DMS153 (cell line): ENCODE data around the gene ELOVL5.

Experiments used
- DNase-seq: peaks from one replicate; lab custom pipeline; 2025; lab: John Stamatoyannopoulos, UW

ELOVL5 gene

GRCh38 chr6:53269827-53270226 is 78.9 kb downstream of the ELOVL5 start:
- DNase-seq = no peak

DNA sequence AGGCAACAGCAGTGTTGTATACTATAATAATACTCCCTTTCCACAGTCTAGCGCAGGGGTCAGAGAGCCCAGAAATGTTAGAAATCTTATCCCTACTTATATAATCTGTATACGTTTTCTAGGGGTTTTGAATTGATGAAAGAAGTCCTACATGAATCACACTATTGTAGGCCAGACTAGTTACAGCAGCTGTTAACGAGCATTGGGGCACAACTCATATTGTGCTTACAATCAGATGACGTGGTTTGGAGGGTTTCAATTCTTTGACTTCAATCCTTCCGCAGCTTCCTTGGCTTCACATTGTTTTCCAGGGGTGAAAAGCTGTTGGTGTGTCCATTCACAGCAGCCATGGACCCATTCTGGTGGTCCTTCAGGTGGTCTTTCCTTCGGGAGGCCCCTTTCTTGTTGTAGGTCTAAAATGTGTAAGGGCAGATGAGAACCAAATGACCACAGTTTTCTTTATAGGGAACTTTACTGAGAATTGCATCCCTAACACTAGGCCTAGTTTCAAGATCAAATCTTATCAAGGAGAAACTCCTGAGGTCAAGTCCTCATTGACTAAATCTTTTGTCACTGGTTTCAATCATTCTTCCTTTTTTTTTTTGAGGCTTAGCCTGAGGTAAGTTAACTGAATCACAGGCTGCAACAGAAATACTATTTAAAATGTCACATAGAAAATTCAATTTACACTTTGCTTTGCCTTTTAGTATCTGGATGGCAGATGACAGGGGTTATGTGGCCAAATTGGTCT is 79.7 kb downstream of the ELOVL5 start:
- DNase-seq = no peak

DNA sequence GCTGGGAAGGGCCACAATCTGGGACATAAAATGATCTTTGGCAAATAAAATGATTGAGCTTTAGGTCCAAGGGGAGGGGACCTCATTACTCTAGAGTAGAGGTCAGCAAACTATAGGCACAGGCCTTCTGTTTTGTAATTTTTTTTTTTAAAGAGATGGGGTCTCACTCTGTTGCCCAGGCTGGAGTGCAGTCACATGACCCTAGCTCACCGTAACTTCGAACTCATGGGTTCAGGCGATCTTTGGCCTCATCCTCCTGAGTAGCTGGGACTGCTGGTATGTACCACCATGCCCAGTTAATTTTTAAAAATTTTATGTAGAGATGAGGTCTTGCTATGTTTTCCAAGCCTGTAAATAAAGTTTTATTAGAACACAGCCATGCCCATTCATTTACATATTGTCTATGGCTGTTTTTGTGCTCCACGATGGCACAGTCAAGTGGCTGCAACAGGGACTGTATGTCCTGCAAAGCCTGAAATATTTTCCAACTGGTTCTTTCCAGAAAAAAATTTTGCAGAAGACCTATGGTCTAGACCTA is 82.1 kb downstream of the ELOVL5 start:
- no peak for DNase-seq

GRCh38 chr6:53264915-53265607 is 83.7 kb downstream of the ELOVL5 start:
- no peak for DNase-seq

GRCh38 chr6:53264337-53264736 is 84.4 kb downstream of the ELOVL5 start:
- no peak for DNase-seq

DNA sequence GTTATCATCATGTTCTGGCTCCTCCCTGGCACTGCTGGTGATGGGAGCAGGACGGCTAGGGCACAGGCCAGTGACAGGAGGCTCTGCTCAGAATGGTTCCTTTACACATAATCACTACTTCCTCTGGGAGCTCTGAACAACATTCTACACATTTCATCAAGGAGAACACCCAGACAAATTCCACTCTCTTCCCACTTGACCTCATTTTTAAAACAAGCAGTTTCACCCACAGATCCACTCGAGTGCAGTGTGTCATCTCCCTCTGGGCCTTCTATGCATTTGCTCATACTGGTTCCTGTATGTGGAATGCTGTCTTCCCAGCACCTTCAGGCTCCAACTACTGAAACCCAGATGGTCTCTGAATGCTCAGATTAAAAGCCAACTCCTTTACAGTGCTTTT is 84.8 kb downstream of the ELOVL5 start:
- DNase-seq = no peak

- DNase-seq = no peak
Observed at GRCh38 chr6:53259860-53260580, 88.7 kb downstream of the ELOVL5 start.

DNA sequence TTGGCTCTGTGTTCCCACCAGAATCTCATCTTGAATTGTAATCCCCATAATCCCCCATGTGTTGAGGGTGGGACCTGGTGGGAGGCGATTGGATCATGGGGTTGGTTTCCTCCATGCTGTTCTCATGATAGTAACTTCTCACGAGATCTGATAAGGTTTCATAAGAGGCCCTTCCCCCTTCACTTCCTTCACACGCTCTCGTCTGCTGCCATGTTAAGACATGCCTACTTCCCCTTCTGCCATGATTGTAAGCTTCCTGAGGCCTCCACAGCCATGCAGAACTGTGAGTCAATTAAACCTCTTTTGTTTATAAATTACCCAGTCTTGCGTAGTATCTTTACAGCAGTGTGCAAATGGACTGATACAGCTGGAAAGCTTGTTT is 90.0 kb downstream of the ELOVL5 start:
- no peak for DNase-seq

- DNase-seq = no peak
Observed at GRCh38 chr6:53258076-53258773, 90.5 kb downstream of the ELOVL5 start.

GRCh38 chr6:53257533-53257932 is 91.2 kb downstream of the ELOVL5 start:
- no peak for DNase-seq

GRCh38 chr6:53257001-53257400 is 91.7 kb downstream of the ELOVL5 start:
- no peak for DNase-seq

- DNase-seq = no peak
Observed at GRCh38 chr6:53252177-53252692, 96.5 kb downstream of the ELOVL5 start.

- DNase-seq = no peak
Observed at GRCh38 chr6:53251033-53251672, 97.6 kb downstream of the ELOVL5 start.

DNA sequence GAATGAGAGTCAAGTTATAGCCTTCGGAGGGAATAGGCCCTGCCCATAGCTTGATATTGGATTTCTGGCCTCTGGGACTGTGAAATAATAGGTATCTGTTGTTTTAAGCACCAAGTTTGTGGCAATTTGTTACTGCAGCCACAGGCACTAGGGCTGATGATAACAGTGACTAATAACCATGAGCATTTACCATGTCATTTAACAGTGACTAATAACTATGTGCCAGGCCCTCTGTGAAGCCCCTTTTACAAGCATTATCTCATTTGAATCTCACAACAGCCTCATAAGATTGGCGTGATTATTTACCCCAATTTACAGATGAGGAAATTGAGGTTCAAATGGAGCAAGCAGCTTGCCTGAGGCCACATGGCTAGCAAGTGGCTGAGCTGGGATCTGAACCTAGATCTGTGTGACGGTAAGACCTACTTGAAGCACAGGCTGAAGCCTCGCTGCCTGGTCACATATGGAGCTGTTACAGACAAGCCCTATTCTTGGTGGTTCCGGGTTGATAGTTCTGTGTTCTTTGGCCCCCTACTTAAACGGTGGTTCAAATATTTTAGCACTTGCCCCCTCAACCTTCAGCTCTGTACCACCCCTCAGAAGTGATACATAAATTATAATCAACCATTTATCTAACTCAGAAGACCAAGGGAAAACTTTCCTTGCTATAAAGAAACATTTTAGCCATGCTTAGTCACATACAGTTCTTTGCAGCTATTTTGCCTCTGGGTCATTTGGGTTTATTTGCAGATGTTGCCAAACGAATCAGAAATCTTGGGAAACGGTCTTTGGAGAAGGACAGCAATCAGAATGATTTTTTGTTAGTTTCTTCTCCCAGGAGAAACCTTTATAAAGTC is 98.3 kb downstream of the ELOVL5 start:
- DNase-seq = no peak

GRCh38 chr6:53246924-53247323 is 101.8 kb downstream of the ELOVL5 start:
- DNase-seq = no peak

GRCh38 chr6:53244958-53245357 is 103.8 kb downstream of the ELOVL5 start:
- no peak for DNase-seq

DNA sequence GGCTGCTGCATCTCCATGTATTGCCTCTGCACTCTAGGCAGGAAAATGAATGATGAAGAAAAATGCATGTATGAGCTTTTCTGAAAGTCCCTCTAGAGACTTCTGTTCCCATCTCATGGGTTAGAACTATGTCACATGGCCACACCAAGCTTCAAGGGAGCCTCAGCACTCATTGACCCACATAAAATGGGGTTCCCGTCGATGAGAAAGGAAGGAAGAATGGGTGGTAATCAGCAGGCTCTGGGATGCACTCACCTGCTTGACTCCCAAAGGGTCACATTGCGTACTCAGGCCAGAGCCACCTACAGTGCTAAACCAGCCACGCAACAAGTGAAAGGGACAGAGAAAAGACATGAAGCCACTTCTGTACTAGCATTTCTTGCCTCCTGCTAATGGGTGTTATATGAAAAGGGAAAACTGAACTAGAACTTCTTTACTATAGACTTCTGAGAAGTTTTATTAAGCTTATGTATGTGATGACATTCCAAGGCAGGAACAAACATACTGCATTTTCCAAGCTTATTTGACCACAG is 104.3 kb downstream of the ELOVL5 start:
- no peak for DNase-seq

DNA sequence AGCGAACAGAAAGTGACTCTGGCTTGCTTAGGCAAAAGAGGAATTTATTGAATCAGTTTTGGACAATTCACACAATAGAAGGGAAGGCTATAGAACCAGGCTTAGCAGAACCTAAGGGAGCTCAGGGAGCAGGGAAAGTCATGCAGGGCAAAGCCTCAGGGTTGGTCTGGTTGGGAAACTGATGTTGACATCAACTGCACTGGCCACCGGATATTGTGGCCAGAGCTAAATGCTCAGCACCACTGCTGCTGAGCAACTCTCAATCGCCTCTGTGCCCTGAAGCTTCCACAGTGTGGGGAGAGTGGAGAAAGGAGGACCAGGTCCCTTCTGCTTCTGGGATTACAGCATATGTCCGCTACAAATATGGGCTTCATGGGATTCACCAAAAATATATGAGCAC is 106.8 kb downstream of the ELOVL5 start:
- DNase-seq = no peak

DNA sequence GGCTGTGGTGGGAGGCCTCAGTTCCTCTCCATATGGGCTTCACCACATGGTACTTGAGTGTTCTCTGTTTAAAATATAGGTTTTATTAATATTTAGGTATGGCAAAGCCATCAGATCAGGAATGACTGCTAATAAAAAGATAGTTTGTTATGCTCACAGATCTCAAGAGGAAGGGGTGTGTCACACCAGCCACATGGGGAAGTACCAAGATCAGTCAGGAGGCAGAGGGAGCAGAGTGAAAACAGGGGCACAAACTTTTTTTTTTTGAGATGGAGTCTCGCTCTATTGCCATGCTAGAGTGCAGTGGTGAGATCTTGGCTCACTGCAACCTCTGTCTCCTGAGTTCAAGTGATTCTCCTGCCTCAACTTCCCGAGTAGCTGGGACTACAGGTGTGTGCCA is 108.0 kb downstream of the ELOVL5 start:
- DNase-seq = no peak

- DNase-seq = no peak
Observed at GRCh38 chr6:53240139-53240538, 108.6 kb downstream of the ELOVL5 start.
